C1 segment of cervical spinal cord (tissue), 14 donors: ENCODE measurements around the gene PIK3CG.
"Not testable (repeated sequence)": the region's sequence is repeated elsewhere in the genome, so short reads cannot be mapped to it uniquely, and the experiment has no call there.

Experiments
- DNase-seq, 14 donors: peaks; one replicate each; lab custom pipeline; 2025; lab: John Stamatoyannopoulos, UW

The PIK3CG gene

DNA sequence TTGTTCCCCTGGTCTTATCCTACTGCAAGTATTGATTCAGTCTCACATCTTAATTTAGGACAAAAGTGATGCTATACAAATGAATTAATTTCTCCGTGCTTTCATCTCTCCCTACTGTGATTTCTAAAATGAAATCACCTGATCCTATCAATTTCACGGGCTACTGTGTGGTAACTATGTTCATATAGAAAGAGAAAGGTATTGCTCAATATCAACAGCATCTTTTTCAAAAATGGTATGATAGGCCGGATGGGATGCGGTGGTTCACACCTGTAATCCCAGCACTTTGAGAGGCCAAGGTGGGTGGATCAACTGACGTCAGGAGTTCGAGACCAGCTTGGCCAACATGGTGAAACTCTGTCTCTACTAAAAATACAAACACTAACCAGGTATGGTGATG, 71.2 kb downstream of the PIK3CG start:
- no peak for DNase-seq

DNA sequence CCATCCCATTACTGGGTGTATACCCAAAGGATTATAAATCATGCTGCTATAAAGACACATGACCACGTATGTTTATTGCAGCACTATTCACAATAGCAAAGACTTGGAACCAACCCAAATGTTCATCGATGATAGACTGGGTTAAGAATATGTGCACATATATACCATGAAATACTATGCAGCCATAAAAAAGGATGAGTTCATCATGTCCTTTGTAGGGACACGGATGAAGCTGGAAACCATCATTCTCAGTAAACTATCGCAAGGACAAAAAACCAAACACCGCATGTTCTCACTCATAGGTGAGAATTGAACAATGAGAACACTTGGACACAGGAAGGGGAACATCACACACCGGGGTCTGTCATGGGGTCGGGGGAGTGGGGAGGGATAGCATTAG, 73.0 kb downstream of the PIK3CG start:
- DNase-seq = not testable (repeated sequence)

DNA sequence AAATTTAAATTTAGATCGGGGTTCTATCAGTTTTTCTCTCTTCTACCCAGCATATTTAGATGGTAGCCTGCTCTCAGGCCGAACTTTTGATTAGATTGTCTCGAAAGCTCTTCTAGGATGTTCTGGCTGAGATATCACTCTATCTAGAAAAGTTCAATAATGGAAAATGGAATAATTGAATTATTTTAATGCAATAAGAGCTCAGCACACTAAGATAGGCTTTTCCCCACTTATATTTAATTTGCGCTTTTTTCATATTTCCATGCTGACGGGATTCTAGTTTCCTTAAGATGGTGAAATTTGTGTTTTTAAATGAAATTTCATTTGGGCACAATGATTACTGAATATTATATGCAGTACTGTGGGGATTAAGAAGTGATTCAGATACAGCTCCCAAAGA, 73.7 kb downstream of the PIK3CG start:
- DNase-seq = no peak

DNA sequence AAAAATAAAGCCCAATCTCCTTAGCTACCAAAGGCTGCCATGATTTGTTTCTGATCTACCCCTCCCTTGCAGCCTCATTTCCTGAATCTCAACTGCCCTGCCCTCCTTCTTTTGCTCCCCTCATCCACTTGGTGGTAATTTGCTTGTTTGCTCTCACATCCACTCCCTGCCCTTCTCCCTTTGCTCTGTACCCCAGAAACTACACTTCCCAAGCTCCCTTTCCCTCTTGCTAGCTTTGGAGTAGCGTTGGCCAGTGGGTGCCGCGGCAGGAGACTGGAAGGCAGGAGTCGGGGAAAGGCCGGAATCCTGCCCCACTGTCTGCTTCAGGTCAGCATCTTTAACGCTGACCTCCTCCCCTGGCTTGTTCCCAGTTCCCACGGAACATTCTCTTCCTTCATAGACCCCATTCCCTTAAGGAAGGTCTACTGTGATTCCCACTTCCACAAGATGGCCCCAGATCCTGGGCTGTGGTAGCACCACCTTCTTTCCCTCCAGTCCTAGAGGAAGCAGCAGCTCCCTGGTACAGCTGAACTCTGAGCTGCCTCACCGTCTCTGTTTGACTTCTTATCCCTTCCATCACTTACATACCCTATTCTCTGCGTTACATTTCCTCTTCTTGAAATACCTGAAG, 79.1 kb downstream of the PIK3CG start:
- no peak for DNase-seq

DNA sequence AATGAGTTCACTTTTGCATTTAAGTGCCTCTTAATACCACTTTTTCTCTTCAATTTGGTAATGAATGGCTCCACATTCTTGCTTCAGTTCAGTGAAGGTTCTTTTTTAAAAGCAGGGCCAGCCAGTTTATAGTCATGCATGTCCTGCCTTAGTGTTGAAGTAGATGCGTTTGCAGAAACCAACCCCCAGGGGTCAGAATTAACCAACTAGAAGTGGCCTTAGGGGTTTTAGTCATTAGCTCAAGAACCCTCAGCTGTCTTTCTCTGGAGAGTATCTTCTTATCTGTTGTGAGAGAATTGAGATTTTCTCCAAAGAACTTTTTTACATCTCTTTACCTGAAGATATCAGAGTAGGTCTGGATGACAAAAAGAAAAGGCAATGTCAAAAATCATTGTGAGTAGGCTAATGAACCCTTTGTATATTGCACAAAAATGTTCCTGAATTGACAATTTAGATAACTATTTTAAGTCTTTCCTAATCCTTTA, 82.2 kb downstream of the PIK3CG start:
- peak in 3 of 14 donors; percentile 2 to 3 (median 3) for DNase-seq

DNA sequence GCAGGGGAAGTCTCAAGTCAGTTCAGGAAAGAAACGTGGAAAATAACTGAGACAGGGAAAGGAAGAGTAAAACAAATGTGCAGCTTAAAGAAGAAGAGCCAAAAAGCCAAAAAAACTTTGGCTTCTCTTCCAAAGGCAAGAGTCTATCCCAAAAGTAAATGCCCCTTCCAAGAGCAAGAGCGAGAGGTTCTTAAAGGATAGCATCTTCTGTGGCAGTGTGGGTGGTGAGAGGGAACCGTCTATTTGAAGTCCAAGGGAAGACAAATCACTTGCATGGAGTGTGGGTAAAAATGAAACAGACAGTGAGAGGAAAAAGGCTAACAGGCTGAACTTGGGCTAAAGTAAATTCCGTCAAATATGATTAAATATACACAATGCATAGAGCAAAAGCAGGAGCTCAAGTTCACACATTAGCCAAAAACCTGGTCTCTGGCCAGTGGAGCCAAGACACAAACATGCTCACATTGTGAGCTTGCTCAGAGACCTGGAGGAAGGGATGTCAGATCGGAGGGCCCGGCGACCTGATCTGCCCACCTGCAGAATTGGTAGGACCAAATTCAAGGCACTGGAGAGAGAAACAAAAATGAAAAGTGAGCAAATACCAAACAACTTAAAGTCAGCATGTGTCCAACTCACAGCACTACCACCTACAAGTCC, 87.0 kb downstream of the PIK3CG start:
- DNase-seq = no peak

DNA sequence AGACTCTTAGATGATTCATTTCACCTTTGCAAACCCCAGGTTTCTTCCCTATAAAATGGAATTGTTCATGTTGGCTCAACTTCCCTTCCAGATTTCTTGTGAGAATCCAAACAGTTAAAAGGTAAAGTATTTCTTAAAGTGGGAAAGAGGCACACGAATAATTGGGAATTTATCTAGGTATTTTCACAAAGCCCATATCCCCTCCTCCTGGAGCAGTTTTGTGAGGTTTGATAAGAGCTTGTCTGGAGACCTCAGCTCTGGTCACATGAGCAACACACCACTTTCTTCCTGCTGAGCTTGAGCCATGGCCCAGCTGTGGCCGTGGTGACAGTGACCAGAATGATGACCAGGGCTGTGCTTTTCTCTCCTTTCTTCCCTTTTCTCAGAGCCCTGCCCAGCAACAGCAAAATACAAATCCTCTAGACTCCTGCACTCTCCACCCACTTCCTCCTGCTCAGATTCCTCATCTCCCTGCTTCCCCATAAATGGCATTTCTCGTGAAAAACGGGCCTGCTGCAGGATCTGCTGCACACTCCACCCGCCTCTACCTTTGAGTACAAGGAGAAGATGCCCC, 87.7 kb downstream of the PIK3CG start:
- no peak for DNase-seq

DNA sequence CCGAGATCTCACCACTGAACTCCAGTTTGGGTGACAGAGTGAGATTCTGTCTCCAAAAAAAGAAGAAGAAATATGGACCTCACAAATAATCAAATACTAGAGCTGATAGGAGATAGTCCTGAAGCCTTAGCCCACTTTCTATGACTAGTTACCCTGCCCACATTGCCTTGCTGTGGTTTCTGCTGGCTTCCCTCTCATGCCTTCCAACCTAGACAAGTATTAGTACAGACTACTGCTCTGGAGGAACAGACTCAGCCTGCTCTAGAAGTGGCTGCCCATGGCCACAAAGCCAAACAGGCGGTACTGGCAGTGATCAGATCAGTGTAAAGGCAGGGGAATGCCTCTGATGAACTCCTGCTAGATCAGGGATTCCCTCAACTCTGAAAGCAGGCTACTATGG, 89.8 kb downstream of the PIK3CG start:
- no peak for DNase-seq

DNA sequence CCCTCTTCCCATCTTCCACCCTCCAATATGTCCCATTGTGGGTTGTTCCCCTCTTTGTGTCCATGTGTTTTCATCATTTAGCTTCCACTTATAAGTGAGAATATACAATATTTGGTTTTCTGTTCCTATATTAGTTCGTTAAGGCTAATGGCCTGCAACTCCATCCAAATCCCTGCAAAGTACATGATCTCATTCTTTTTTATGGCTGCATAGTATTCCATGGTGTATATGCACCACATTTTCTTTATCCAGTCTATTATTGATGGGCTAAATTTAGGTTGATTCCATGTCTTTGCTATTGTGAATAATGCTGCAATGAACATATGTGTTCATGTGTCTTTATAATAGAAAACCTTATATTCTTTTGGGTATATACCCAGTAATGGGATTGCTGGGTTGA, 90.8 kb downstream of the PIK3CG start:
- DNase-seq = not testable (repeated sequence)
